Kidney glomerular epithelial cell (primary cell): ENCODE measurements around the gene KLHDC8A.

Experiments used
- DNase-seq: peaks from one replicate; lab custom pipeline; 2025; lab: John Stamatoyannopoulos, UW

KLHDC8A gene

DNA sequence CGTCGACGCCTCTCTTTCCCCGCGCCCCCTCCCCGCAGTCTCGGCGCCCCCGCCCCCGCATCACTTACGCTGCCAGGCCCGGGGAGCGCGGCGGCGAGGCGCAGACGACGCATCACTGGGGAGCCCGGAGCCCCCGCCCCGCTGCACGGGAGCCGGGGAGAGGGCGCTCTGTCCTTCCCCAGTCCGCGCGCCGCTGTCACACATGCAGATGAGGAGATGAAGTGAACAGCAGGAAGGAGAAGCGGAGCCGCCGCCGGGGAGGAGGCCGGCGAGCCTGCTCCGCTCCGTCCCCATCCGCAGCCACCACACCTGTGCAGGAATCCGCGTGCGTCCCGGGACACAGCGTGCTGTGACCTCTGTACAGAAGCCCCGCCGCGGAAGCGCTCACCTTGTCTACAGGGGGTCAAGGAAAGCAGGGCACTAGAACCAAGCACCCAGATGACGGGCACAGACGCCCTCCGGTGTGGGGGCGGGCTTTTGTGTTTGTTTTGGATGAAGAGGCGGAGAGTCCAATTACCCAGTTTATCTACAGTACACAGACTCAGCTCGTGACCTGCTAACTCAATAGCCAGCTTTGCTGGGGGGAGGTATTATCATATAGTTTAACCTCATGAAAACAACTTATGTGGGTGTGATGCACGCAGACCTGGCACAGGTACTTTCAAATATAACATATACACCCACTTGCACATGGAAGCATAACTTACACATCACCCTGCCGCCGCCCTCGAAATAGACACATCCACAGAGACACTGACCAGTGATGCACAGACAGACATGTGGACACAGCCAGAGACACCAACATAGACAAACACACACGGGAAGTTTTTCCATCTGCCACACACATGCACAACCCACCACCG, 12.4 kb downstream of the KLHDC8A start:
- DNase-seq, result no peak

- DNase-seq, result no peak
These were observed 13.2 kb downstream of the KLHDC8A start for GRCh38 chr1:205343431-205344065.

- no peak for DNase-seq
These were observed 13.7 kb downstream of the KLHDC8A start for GRCh38 chr1:205342986-205343385.

DNA sequence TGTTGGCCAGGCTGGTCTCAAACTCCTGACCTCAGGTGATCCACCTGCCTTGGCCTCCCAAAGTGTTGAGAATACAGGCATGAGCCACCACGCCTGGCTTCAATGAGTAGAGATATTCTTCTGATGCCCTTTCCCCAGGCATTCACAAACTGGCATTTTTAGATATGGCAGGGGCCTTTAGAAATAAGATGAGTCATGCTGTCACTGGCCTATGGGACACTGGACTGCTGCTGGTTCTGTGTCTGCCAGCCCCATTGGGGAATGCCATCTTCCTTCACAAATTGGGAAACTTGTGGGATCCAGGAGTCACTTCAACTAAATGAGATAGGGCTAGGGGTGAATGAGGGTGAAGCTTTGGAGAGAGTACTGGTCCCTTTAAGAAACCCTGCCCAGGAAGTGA, 16.0 kb downstream of the KLHDC8A start:
- no peak for DNase-seq

- no peak for DNase-seq
These were observed 17.0 kb downstream of the KLHDC8A start for GRCh38 chr1:205339717-205340116.

GRCh38 chr1:205339197-205339702, 17.5 kb downstream of the KLHDC8A start:
- DNase-seq, result no peak

DNA sequence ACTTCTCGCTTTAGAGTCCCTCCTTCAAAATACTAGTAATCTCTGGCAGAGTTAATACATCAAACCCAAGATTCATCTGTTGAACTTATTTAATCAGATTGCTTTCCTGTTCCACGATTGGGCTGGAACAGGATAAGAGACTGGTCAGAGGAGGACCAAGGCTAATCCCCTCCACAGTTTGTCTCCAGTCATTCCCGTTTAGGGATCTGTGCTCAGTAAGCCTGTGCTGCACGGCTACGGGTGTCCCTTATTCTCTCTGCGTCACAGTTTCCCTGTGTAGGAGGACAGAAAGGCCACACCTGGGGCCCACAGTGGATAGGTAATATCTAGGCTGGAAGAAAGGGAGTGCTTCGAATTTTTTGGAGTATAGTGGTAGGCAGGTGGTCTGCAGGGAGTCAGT, 18.7 kb downstream of the KLHDC8A start:
- no peak for DNase-seq

- no peak for DNase-seq
These were observed 19.2 kb downstream of the KLHDC8A start for GRCh38 chr1:205337481-205337880.

DNA sequence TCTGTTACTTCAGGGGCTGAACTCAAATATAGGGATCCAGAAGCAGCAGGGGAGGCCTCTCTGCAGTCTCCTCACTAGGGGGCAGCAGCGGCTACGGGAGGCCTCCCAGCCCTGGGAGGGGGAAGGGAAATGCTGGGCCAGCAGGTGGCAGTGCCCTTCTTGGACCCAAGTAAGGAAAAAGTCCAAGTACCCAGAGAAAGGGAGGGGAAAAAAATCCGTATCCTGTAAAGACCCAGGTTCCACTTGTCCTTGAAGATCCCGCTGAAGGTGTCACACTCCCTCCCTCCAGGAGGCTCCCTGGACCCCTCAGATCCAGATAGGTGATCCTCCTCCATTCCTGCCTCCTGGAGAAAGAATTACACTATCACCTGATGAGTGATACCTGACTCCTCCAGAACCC, 21.0 kb downstream of the KLHDC8A start:
- DNase-seq, result peak; percentile 57

GRCh38 chr1:205332015-205332791, 24.5 kb downstream of the KLHDC8A start:
- no peak for DNase-seq

DNA sequence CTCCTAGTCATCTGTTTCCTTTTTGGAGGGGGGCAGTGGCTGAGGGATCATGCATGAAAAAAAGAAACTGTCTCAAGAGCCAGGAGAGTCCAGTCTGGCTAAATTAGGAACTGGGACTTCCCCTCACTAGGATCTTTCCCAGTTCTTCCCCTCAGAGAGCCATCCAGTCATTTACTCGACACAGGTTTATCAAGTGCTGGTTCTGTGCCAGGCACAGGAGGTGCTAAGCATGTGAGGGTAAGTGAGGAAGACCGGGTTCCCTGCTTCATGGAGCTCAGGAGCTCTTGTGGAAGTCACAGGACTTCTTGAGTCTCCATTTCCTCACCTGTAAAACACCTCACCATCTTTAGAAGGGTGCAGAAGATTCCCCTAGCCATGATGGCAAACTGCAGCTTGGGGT, 26.6 kb downstream of the KLHDC8A start:
- no peak for DNase-seq

GRCh38 chr1:205329719-205330118, 27.0 kb downstream of the KLHDC8A start:
- DNase-seq, result no peak

- peak; percentile 85 for DNase-seq
These were observed 28.2 kb downstream of the KLHDC8A start for GRCh38 chr1:205328476-205328875.

DNA sequence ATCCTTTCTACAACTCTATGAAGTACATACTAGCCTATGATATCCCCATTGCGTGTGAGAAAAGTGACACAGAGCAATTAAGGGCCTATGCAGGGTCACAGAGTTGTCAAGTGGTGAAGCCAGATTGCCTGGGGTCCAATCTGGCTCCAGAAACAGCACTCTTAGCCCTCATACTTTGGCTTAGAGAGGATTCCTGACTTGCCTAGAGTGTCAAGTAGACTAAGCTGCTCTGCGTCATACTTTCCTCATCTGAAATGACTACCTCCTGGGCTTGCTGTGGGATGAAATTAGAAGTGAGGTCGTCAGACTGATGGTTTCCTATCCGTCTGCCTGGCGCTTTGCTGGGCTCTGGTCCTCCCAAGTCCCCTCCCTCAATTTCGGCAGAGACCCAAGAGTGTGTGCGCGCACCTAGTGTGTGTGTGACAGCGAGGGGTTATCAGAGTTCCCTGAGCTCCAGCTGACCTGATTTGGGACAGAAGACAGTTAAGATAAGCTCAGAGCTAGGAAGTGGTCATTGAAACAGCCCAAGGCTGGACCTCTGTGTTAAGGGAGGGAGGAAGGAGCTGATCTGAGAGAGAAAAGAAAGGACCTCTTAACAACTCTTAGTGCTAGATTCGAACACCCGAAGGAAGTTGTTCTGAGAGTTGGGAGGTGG, 29.8 kb downstream of the KLHDC8A start:
- DNase-seq, result no peak

DNA sequence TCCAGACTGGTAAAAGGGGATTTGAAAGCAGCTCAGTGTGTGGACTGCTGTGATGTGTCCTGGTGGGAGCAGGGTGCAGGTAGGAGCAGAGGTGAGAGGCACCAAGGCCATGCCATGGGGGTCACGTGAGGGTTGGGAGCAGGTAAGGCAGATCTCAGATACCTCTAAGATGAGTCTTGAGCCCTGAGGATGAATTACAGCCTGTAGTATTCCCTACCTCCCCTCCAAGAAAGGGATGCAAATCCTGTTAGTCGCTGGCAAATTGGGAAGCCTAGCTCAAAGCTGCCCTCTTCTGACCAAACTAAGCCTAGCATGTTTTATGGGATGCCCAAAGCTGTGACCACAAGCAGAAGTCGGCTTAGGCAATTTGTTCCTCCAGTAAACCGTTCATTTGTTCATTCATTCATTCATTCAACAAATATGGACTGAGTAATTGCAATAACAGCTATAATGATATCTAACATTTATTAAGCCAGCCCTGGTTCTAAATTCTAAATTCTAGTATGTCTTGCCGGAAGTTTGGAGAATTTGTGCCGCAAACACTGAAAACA, 31.3 kb downstream of the KLHDC8A start:
- peak; percentile 80 for DNase-seq

DNA sequence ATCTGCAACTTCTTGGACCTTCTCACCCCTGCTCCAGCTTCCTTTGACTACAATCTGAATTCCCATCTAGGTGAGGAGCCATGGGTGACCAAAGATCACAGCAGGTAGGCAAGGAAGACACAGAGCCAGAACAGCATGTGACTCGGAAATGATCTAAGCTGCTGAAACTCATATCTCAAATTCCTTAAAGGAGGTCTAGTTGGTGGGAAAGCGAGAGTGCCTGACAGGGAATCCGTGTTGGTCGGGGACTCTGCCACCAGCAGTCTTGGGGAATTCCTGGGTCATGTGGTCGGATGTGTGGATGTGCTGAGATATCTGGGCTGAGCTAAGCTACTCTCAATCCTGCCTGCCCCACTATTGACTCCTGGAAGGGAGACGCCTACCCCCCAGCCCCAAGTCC, 31.9 kb downstream of the KLHDC8A start:
- DNase-seq, result peak; percentile 88

DNA sequence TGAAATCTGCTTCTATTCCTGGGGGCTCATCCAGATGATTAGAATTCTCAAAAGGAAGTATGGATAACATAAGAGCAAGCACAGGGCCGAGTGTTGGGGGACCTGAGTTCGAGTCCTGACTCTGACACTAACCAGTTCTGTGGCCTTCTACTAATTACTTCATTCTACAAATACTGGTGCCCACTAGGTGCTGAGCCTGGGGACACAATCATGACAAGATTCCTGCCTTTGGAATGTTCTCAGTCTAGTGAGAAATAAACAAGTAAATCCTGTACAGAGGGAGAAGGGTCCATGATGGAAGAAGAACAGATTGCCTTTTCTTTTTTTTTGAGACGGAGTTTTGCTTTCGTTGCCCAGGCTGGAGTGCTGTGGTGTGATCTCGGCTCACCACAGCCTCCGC, 32.9 kb downstream of the KLHDC8A start:
- DNase-seq, result no peak

- DNase-seq, result no peak
These were observed 34.8 kb downstream of the KLHDC8A start for GRCh38 chr1:205321959-205322283.

DNA sequence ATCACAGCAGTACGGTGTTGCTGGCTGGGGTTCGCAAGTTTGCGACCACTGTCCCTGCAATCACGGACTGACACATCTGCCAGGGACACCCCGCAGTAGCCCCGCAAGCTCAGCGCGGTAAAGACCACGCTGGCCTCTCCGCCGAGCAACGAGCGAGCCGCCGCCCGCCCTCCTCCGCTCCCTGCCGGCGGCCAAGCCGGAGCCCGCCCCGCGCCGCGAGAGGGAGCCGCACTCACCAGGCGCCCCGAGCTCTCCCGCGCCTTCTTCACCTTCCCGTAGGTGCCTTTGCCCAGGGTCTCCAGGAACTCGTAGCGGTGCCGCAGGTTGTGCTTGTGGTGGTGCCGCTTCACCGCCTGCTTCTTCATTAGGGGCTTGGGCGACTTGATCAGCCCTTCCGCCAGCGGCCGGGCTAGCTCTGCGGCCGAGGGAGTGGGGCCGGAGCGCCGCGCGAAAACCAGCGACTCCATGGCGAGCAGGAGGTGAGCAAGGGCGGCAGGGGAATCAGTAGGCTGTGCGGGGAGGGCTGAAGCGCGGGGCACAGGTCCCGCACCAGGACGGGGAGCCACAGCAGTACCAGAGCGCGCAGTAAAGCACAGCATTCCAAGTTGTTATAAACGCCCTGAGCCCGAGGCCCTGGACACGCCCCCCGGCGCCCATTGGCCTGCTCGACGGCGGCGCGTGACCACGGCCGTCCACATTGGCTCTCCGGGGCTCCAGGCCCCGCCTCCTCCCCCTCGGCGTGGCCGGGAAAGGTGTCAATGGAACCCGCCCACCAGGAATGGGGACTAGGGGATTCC, 35.4 kb downstream of the KLHDC8A start, which contains the start of gene NUAK2:
Gene NUAK2 (minus strand): TSS at position 584 of the 797 bp plus-strand sequence. CDS start 117 bp downstream, at position 467.
- DNase-seq, result peak; percentile 80

DNA sequence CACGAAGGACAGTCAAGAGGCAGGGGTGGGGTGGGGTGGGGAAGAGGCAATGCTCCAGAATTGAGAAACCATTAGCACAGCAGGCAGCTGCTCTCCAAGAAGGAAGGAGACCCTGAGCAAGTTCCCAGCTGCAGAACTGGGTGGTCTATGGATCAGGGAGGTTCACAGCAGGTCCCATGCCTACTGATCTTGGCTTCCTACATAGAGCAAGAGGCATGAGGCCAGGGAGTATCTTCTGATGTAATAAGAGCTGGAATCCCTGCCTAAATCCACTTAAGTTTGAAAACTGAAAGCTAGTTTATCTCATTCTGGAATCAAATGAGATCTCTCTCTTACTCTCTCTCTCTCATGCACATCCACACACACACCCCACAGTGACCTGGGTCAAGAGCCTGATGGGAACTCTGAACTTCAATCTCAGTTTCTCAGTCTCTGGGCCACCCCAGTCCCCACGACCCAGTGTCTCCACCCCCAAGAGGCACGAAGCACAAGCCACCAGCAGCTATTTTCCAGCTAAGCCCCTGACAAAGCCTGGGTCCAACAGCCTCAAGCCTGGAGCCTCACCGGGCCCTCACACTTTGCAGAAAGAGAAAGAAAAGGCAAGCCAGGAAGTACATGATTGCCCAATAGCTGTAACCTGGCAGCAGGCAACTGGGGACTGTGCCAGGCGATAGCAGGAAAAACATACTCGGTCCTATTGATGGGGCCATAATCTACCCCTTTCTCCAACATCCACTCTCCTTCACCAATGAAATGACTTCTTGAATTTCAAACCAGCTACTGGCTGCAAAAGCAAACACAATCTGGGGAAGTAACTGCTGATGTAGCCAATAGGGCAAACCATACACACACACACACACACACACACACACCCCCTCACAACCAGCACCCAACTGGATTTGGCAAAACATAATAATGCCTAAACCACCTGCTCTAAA, 37.4 kb downstream of the KLHDC8A start:
- DNase-seq, result peak; percentile 48
